Esophagus muscularis mucosa (tissue), 4 donors: ENCODE measurements around the gene KPNA4. TPM values are rescaled to one million over a fixed set of nuclear protein-coding genes. Genes with fewer than 3 reads are reported as not detected.

Experiments
- DNase-seq: peaks from one replicate; pipeline ENCODE4 v3.0.0-alpha.2; 2017; ENCODE audit errors: extremely low spot score
- H3K27ac ChIP-seq, 4 donors: fragments of 200-600 bp; sonication (generic); replicated peaks in 1 of 4; 1 replicate in 3 of 4; 2 replicates in 1 of 4; pipeline ENCODE4 v1.5.1; 2016 to 2019; ENCODE audit warnings: mild to moderate bottlenecking in 1 of 4
- H3K27me3 ChIP-seq, 4 donors: fragments of 200-600 bp; sonication (generic); one replicate each; pipeline versions ENCODE4 v1.5.1 to v1.6.0; 2016 to 2019
- H3K36me3 ChIP-seq, 4 donors: fragments of 200-600 bp; sonication (generic); one replicate each; pipeline ENCODE4 v1.5.1; 2016 to 2019
- H3K4me1 ChIP-seq, 4 donors: fragments of 200-600 bp; sonication (generic); one replicate each; pipeline ENCODE4 v1.5.1; 2016 to 2019
- H3K4me3 ChIP-seq, 4 donors: fragments of 200-600 bp; sonication (generic); 1 replicate in 2 of 4; 2 replicates in 2 of 4; pipeline ENCODE4 v1.5.1; 2016 to 2019; ENCODE audit warnings: mild to moderate bottlenecking in 4 of 4, moderate library complexity in 1 of 4
- H3K9me3 ChIP-seq, 4 donors: fragments of 200-600 bp; sonication (generic); 1 replicate in 3 of 4; 2 replicates in 1 of 4; pipeline ENCODE4 v1.5.1; 2016 to 2019
- EP300 ChIP-seq: sonication (generic); formaldehyde crosslinking; IDR thresholded peaks from one replicate; pipeline ENCODE4 v1.6.1; 2017; ENCODE audit warnings: antibody characterized with exemption
- POLR2A ChIP-seq: fragments of 450-650 bp; IDR thresholded peaks from one replicate; pipeline ENCODE4 v1.6.1; 2017; ENCODE audit warnings: antibody characterized with exemption, moderate library complexity, mild to moderate bottlenecking, low read depth
- POLR2AphosphoS5 ChIP-seq, 2 donors: sonication (generic); formaldehyde crosslinking; IDR thresholded peaks; one replicate each; pipeline ENCODE4 v1.6.1; 2017; ENCODE audit warnings: antibody characterized with exemption in 2 of 2
- WGBS: methylation state at CpG from one replicate; pipeline ENCODE4 v1.1.5; 2018; 5-methylcytosine and 5-hydroxymethylcytosine counted together
- intact Hi-C: fragments of 100-400 bp; cut with DNase I; formaldehyde crosslinking; loops from one replicate; pipeline ENCODE4 v1.15.1; 2023
- total RNA-seq, 4 donors: library from RNA; depleted of rRNA; stranded (reverse); fragments of >200 nt; gene quantifications; one replicate each; pipeline versions ENCODE4 v1.1.0 to v1.2.1, GENCODE V29; 2016
- TF ChIP-seq, protein P1 (sequence below), 3 experiments: fragments of 200-600 bp in 2 of 3; fragments of 450-650 bp in 1 of 3; sonication (generic) in 2 of 3; IDR thresholded peaks; one replicate each; pipeline ENCODE4 v1.5.1; 2017 to 2019; ENCODE audit warnings: antibody characterized with exemption in 3 of 3, mild to moderate bottlenecking in 2 of 3, moderate library complexity in 1 of 3

The KPNA4 gene
- total RNA-seq, 4 donors from 2014 or later, result 48.2 to 60.6 (median 55.3) TPM

DNA sequence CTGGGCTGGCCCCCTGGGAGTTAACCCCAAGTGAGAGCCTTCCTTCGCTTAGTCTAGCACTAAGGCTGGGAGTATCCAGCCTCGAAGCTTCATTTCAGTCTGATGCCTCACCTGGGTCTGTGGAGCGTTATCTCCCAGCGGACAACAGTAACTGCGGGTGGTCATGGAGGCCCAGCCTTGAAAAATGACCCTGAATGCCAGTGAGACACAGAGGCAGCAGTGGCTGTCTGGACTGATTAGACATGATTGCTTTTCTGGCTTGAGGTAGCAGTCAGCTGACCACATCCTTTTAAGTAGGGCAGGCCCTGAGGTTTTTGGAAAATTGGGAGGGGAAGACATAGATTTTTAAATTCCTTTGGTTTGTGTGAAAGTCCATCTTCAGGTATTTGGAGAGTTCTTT, 87.6 kb downstream of the KPNA4 start:
- H3K9me3 ChIP-seq, result no peaks in the 10 kb centered on the region
- WGBS, result 100% methylated on average over 1 of the region's 5 CpGs
- no peaks in the 10 kb centered on the region for H3K27me3 ChIP-seq
- intact Hi-C loops, result no loop called here
- H3K4me3 ChIP-seq, result no peak overlapping the region
- DNase-seq, result no peak
- no peak for TF ChIP-seq POLR2AphosphoS5 (IDR thresholded peaks at IDR 0.05)
- TF ChIP-seq, protein P1, sequence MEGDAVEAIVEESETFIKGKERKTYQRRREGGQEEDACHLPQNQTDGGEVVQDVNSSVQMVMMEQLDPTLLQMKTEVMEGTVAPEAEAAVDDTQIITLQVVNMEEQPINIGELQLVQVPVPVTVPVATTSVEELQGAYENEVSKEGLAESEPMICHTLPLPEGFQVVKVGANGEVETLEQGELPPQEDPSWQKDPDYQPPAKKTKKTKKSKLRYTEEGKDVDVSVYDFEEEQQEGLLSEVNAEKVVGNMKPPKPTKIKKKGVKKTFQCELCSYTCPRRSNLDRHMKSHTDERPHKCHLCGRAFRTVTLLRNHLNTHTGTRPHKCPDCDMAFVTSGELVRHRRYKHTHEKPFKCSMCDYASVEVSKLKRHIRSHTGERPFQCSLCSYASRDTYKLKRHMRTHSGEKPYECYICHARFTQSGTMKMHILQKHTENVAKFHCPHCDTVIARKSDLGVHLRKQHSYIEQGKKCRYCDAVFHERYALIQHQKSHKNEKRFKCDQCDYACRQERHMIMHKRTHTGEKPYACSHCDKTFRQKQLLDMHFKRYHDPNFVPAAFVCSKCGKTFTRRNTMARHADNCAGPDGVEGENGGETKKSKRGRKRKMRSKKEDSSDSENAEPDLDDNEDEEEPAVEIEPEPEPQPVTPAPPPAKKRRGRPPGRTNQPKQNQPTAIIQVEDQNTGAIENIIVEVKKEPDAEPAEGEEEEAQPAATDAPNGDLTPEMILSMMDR (IDR thresholded peaks at IDR 0.05), result no peak
- TF ChIP-seq EP300, result no peak
- TF ChIP-seq POLR2A, result no peak
- no peak overlapping the region for H3K27ac ChIP-seq
- no peaks in the 10 kb centered on the region for H3K36me3 ChIP-seq
- H3K4me1 ChIP-seq, result no peaks in the 10 kb centered on the region

DNA sequence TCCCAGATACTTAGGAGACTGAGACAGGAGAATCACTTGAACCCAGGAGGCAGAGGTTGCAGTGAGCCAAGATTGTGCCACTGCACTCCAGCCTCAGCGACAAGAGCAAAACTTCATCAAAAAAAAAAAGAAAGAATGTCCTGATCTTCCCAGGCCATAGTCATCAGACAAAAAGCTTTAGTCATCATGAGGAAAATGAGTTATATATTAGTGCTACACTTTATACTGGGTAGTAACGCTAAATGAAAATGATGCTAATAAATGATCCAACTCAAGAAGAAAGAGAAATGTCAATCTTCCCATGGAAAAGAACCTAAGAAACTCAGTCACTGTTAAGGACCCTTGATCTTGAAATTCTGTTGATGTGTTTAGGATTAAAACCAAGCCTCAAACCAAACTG, 89.5 kb downstream of the KPNA4 start:
- Histone ChIP-seq H3K27ac (no peak overlapping the region), H3K4me1 (no peaks in the 10 kb centered on the region), H3K27me3 (no peaks in the 10 kb centered on the region), H3K9me3 (peaks cover 0 to 5% (median 0%) of the 10 kb centered on the region in 4 donors), H3K4me3 (no peak overlapping the region), H3K36me3 (no peaks in the 10 kb centered on the region)
- 98% methylated on average over 2 of the region's 2 CpGs for WGBS
- intact Hi-C loops, result no loop called here
- no peak for DNase-seq
- TF ChIP-seq POLR2A, result no peak
- TF ChIP-seq EP300, result no peak
- TF ChIP-seq, protein P1 (IDR thresholded peaks at IDR 0.05), result no peak
- no peak for TF ChIP-seq POLR2AphosphoS5 (IDR thresholded peaks at IDR 0.05)

DNA sequence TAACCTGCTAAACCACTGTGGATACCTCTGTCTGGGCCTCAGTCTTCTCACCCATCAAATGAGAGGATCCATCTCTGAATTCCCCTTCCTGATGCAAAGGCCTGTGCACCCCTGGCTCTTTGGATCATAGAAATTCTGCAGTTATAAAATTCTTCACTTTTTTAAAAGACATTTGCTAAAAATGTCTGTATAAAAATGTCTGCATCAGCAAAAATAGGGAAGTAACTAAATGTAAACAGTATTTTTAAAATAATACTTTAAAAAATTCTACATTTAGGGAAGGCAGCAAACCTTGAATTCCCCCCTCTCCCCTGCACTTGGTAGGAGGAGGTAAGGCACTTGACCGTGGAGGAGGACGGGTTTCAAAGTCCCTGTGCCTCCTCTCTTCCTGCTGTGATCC, 90.2 kb downstream of the KPNA4 start:
- no peaks in the 10 kb centered on the region for H3K27me3 ChIP-seq
- 83% methylated on average over 2 of the region's 2 CpGs for WGBS
- TF ChIP-seq POLR2AphosphoS5 (IDR thresholded peaks at IDR 0.05) (no peak), POLR2A (no peak), EP300 (no peak)
- TF ChIP-seq, protein P1 (IDR thresholded peaks at IDR 0.05), result no peak
- H3K4me3 ChIP-seq, result no peak overlapping the region
- H3K9me3 ChIP-seq, result peaks cover 0 to 6% (median 3%) of the 10 kb centered on the region in 4 donors
- no peak for DNase-seq
- no peaks in the 10 kb centered on the region for H3K36me3 ChIP-seq
- no peaks in the 10 kb centered on the region for H3K4me1 ChIP-seq
- H3K27ac ChIP-seq, result no peak overlapping the region
- intact Hi-C loops, result no loop called here

DNA sequence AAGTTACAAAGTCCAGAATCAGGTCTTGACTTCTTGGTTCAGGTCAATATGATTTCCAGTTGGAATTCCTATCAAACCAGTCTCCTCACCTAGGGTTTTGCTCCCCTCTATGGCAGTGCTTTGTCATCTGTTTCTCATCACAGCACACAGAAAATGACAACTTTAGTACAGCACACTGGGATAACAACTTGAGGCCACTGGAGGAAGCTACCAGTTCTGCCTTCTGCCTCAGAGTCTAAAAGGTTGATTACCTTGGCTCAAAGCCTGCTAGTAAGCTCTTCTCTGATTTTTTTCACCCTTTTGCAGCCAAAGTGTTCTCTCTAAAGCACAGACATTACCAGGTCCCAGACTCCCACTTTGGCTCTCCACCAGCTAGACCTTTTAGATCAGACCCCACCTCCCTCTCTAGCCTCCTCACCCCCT, 90.9 kb downstream of the KPNA4 start:
- H3K9me3 ChIP-seq, result peaks cover 0 to 8% (median 3%) of the 10 kb centered on the region in 4 donors
- intact Hi-C loops, result no loop called here
- H3K4me3 ChIP-seq, result no peak overlapping the region
- TF ChIP-seq, protein P1 (IDR thresholded peaks at IDR 0.05), result no peak
- TF ChIP-seq POLR2AphosphoS5 (IDR thresholded peaks at IDR 0.05) (no peak), POLR2A (no peak), EP300 (no peak)
- no peaks in the 10 kb centered on the region for H3K4me1 ChIP-seq
- no peaks in the 10 kb centered on the region for H3K27me3 ChIP-seq
- no peak overlapping the region for H3K27ac ChIP-seq
- H3K36me3 ChIP-seq, result no peaks in the 10 kb centered on the region
- no peak for DNase-seq

DNA sequence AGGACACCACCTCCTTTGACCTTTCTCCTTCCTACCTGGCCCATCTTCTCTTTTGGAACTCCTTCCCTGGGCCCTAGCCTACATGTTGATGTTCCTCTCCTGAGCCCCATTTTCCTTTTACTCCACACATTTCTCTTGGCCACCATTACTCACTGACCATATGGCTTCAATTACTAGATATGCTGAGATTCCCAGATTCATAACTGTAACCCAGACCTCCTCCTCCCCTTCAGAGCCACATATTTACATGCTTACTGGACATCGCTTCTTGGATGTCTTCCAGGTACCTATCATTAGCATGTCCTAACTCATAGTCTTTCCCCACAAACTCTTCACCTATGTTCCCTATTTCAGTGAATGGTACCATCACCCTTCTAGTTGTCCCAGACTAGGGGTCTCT, 91.4 kb downstream of the KPNA4 start:
- no peak for DNase-seq
- no peak for TF ChIP-seq POLR2AphosphoS5 (IDR thresholded peaks at IDR 0.05)
- TF ChIP-seq, protein P1 (IDR thresholded peaks at IDR 0.05), result no peak
- no peak for TF ChIP-seq EP300
- no peak for TF ChIP-seq POLR2A
- H3K27me3 ChIP-seq, result no peaks in the 10 kb centered on the region
- H3K4me3 ChIP-seq, result no peak overlapping the region
- H3K36me3 ChIP-seq, result no peaks in the 10 kb centered on the region
- H3K9me3 ChIP-seq, result peaks cover 0 to 8% (median 3%) of the 10 kb centered on the region in 4 donors
- H3K4me1 ChIP-seq, result no peaks in the 10 kb centered on the region
- intact Hi-C loops, result no loop called here
- 57% methylated on average over 1 of the region's 1 CpG for WGBS
- H3K27ac ChIP-seq, result no peak overlapping the region
